ENCODE results near the gene LCN2.

Gene LCN2

GRCh38 chr9:128115187-128116103 is 33.8 kb upstream of the LCN2 start:
- no peak for DNase-seq

GRCh38 chr9:128116104-128117083 is 32.9 kb upstream of the LCN2 start:
- DNase-seq, result no peak

- DNase-seq, result peak; percentile 98
Observed at GRCh38 chr9:128117613-128118471, 31.4 kb upstream of the LCN2 start.

GRCh38 chr9:128118472-128118857 is 30.8 kb upstream of the LCN2 start:
- no peak for DNase-seq

- DNase-seq, result no peak
Observed at GRCh38 chr9:128118971-128119665, 30.1 kb upstream of the LCN2 start.

GRCh38 chr9:128120061-128120740 is 29.1 kb upstream of the LCN2 start:
- no peak for DNase-seq

- no peak for DNase-seq
Observed at GRCh38 chr9:128120741-128121465, 28.4 kb upstream of the LCN2 start.

- no peak for DNase-seq
Observed at GRCh38 chr9:128121466-128121810, 27.8 kb upstream of the LCN2 start.

GRCh38 chr9:128121924-128122808 is 27.1 kb upstream of the LCN2 start:
- DNase-seq, result no peak

- DNase-seq, result no peak
Observed at GRCh38 chr9:128122809-128123175, 26.5 kb upstream of the LCN2 start.

- no peak for DNase-seq
Observed at GRCh38 chr9:128123451-128124080, 25.7 kb upstream of the LCN2 start.

GRCh38 chr9:128124451-128124850 is 24.8 kb upstream of the LCN2 start:
- DNase-seq, result no peak

- peak; percentile 43 for DNase-seq
Observed at GRCh38 chr9:128124873-128125579, 24.2 kb upstream of the LCN2 start.

GRCh38 chr9:128125580-128126354 is 23.5 kb upstream of the LCN2 start:
- no peak for DNase-seq

- DNase-seq, result peak; percentile 89
Observed at GRCh38 chr9:128127568-128127989, 21.7 kb upstream of the LCN2 start, which contains the start of gene PTGES2. Gene PTGES2, minus strand, starts transcription at chr9:128127729. Its CDS starts 12 bp downstream, at chr9:128127717.

GRCh38 chr9:128127990-128128835 is 21.0 kb upstream of the LCN2 start:
- DNase-seq, result peak; percentile 89

All from activated CD4-positive, alpha-beta T cell treated with anti-CD3 and anti-CD28 coated beads, Interleukin-2, Interleukin-6, amounts not matched to agents 100 ng/mL and 50 ng/mL, durations not matched to agents 16 hours and 8 hours (primary cell).